ENCODE data around the gene BPTF.
A peak's percentile ranks its signal among the peaks of the same experiment; 100 is the strongest.
"Not testable (repeated sequence)": the region's sequence is repeated elsewhere in the genome, so short reads cannot be mapped to it uniquely, and the experiment has no call there.

The BPTF gene

GRCh38 chr17:68015081-68015723, 189.9 kb downstream of the BPTF start:
- DNase-seq = no peak

DNA sequence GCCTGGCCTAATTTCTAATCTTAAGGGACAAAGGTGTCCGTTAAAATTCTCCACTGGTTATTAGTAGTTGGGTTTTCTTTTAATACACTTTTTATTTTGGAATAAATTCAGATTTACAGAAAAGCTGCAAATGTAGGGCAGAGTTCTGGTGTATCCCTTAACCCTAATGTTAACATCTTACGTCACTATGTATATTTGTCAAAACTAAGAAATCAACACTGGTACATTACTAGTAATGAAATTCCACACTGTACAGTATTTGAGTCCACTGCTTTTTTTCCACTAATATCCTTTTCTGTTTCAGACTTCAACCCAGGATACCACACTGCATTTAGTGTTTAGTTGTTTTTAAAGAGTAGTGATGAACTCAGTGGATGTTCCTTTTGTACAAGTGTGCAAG, 191.5 kb downstream of the BPTF start:
- no peak for DNase-seq

DNA sequence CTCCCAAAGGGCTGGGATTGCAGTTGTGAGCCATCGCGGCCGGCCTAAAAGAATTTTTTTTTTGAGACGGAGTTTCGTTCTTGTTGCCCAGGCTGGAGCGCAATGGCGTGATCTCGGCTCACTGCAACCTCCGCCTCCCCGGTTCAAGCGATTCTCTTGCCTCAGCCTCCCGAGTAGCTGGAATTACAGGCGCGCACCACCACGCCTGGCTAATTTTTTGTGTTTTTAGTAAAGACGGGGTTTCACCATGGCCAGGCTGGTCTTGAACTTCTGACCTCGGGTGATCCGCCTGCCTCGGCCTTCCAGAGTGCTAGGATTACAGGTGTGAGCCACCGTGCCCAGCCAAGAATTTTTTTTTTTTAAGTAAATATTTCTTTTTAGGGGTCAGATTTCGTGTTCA, 193.2 kb downstream of the BPTF start:
- DNase-seq = not testable (repeated sequence)

- DNase-seq = no peak
Observed at GRCh38 chr17:68019336-68019674, 194.0 kb downstream of the BPTF start.

DNA sequence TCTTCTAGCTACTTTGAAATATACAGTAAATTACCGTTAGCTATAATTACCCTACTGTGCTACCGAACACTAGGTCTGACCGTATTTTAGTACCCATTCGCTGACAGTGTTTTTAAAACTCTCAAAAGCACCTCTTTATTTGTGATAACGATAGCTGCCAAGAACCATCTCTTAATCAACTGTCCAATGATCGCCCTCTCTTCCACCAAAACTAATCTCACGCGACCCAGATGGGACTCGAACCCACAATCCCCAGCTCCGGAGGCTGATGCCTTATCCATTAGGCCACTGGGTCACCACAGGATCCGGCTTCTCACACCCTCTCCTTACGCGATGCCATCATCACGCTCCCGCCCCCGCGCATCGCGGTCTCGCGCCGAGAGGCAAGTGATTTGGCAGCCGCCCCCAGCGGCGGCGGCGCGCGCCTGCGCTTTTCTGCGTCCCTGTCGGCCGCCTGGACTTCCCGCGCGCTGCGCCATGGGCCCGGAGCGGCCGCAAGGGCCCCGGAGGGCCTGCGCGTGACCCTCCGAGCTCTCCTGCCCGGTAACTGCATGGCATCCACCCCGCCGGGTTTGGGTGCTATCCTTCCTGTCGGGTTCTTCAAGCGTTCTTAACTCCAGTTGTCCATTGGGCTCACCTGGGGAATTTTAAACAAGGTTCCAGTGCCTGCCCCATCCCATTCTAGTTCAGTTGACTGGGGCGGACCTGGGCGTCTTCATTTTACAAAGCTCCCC, 194.5 kb downstream of the BPTF start:
- peak; percentile 96 to 100 for DNase-seq

DNA sequence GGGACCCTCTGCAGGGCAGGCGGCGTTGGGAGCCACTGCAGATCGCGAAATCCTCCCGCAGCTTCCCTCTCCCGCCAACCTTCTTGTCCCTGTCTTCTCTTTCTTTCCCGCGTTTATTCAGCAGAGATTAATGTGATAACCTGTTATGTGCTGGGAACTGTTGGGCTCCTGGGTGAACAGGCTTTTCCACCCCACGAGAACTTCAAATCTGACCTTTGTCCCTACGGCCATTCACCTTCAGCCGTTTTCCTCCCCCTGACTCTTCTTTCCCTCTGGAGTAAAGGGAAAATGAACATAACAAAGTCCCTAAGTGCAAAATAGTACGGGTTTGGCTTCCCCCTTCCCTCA, 195.1 kb downstream of the BPTF start:
- peak in 1 of 2 donors; percentile 14 for DNase-seq

DNA sequence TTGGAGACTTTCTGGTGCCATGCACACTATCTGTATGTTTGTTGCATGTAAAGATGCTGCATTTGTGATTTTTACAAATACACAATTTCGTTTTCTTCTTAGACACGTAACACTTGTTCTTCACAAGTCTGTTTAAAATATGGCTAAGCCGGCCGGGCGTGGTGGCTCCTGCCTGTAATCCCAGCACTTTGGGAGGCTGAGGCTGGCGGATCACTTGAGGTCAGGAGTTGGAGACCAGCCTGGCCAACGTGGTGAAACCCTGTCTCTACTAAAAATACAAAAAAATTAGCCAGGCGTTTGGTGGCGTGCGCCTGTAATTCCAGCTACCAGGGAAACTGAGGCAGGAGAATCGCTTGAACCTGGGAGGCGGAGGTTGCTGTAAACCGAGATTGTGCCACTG, 195.5 kb downstream of the BPTF start:
- not testable (repeated sequence) for DNase-seq

- DNase-seq = no peak
Observed at GRCh38 chr17:68021963-68022362, 196.7 kb downstream of the BPTF start.

GRCh38 chr17:68022547-68022946, 197.2 kb downstream of the BPTF start:
- DNase-seq = not testable (repeated sequence)

GRCh38 chr17:68029512-68030215, 204.4 kb downstream of the BPTF start:
- DNase-seq = no peak
